Endothelial cell of umbilical vein (primary cell): ENCODE data around the gene TNIK.

ENCODE experiments used
- EZH2 ChIP-seq: IDR thresholded peaks from 2 replicates; pipeline ENCODE4 v1.6.1; 2012; ENCODE audit warnings: borderline replicate concordance, low read depth, mild to moderate bottlenecking, moderate library complexity, low read length, inconsistent platforms; ENCODE audit not compliant: severe bottlenecking
- FOS ChIP-seq: IDR thresholded peaks from 2 replicates; pipeline ENCODE4 v1.6.1; 2011; ENCODE audit warnings: mild to moderate bottlenecking, low read length, moderate library complexity, borderline replicate concordance; ENCODE audit not compliant: insufficient read depth
- MAX ChIP-seq: IDR thresholded peaks from 2 replicates; pipeline ENCODE4 v1.6.1; 2011; ENCODE audit not compliant: insufficient read depth, insufficient read length
- MYC ChIP-seq: IDR thresholded peaks from one replicate; pipeline ENCODE4 v1.6.1; 2011; ENCODE audit warnings: mild to moderate bottlenecking, low read depth, low read length
- POLR2A ChIP-seq: IDR thresholded peaks from 2 replicates; pipeline ENCODE4 v1.6.1; 2012; ENCODE audit warnings: low read depth, mild to moderate bottlenecking, control low read depth, low read length
- POLR2AphosphoS5 ChIP-seq: IDR thresholded peaks from 2 replicates; pipeline ENCODE4 v1.6.1; 2012; ENCODE audit warnings: low read depth, mild to moderate bottlenecking, control low read depth, low read length, moderate library complexity; ENCODE audit not compliant: insufficient read depth
- TF ChIP-seq, protein P1 (sequence below), 2 donors: IDR thresholded peaks; 1 replicate in 1 of 2; 2 replicates in 1 of 2; pipeline ENCODE4 v1.5.1; 2011; ENCODE audit warnings: low read length in 2 of 2, mild to moderate bottlenecking in 2 of 2, moderate library complexity in 2 of 2, control low read depth in 1 of 2, inconsistent platforms in 1 of 2, low read depth in 1 of 2; ENCODE audit not compliant: insufficient read depth in 1 of 2; ENCODE audit errors: extremely low read depth in 1 of 2

GRCh38 chr3:171301998-171302397 is 158.2 kb downstream of the TNIK start:
- TF ChIP-seq EZH2: no peak
- TF ChIP-seq, protein P1, sequence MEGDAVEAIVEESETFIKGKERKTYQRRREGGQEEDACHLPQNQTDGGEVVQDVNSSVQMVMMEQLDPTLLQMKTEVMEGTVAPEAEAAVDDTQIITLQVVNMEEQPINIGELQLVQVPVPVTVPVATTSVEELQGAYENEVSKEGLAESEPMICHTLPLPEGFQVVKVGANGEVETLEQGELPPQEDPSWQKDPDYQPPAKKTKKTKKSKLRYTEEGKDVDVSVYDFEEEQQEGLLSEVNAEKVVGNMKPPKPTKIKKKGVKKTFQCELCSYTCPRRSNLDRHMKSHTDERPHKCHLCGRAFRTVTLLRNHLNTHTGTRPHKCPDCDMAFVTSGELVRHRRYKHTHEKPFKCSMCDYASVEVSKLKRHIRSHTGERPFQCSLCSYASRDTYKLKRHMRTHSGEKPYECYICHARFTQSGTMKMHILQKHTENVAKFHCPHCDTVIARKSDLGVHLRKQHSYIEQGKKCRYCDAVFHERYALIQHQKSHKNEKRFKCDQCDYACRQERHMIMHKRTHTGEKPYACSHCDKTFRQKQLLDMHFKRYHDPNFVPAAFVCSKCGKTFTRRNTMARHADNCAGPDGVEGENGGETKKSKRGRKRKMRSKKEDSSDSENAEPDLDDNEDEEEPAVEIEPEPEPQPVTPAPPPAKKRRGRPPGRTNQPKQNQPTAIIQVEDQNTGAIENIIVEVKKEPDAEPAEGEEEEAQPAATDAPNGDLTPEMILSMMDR (IDR thresholded peaks at IDR 0.05; ENCODE audit: extremely low read depth in 1 of 2, insufficient read depth in 1 of 2, low read depth in 1 of 2, low read length in 2 of 2): no peak
- TF ChIP-seq POLR2AphosphoS5: no peak
- TF ChIP-seq POLR2A: no peak
- TF ChIP-seq FOS: no peak
- TF ChIP-seq MAX: no peak
- no peak for TF ChIP-seq MYC
